ENCODE data around the gene FGB. TPM values are rescaled to one million over a fixed set of nuclear protein-coding genes. Genes with fewer than 3 reads are reported as not detected.
A peak's percentile ranks its signal among the peaks of the same experiment; 100 is the strongest.

Gene FGB
- total and polyA plus RNA-seq, 2 experiments from 2014 or later = not detected

DNA sequence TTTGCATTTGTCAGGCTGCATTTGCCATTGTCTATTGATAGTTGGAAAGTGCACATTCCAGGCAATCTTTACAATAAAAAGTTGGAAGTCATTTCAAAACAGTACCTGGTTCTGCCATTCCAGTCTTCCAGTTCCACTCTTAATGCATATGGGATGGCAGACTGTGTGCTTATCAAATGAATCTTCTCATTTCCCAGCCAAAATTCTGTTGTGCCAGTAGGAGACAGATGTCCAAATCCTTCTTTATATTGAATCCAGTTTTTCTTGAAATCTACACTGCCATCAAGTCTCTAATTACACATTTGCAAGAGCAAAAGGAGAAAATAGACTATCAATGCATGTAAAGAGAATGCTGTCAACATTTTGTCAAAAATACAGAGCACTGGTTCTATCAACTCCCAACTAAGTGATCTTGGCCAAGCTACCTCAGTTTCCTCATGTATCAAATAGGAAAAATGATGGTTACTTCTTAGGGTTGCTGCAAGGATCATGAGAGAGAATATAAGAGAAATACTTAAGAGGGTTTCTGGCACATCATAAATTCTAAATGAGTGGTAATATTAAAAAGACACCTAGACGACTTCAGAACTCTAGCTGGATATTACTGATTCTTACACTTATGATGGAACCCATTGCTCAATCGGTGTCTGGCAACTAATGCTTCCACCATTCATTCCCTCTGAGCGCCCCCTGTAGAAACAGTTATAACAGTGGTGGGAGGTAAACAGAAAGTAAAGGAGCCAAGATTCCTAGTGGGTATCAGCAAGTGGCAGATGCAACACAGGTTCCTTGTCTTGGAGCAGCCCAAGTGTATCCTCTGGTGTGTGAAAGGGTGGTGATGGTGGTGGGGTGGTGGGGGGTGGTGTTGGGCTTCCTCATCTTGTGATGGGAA, 45.8 kb downstream of the FGB start:
- Histone ChIP-seq H3F3A (replicated peaks; ENCODE audit: low read depth) (no peaks in the 10 kb centered on the region), H2AFZ (no peak overlapping the region), H3K4me1 (ENCODE audit: insufficient read depth) (no peaks in the 10 kb centered on the region), H3K36me3 (ENCODE audit: insufficient read depth) (no peaks in the 10 kb centered on the region), H3K79me2 (replicated peaks; ENCODE audit: insufficient read depth) (no peaks in the 10 kb centered on the region), H3K27ac (ENCODE audit: low read depth) (no peak overlapping the region), H3K4me2 (no peak overlapping the region), H3K9me2 (ENCODE audit: insufficient read depth) (no peaks in the 10 kb centered on the region), H3K27me3 (ENCODE audit: insufficient read depth) (no peaks in the 10 kb centered on the region), H4K20me1 (replicated peaks; ENCODE audit: insufficient read depth) (no peaks in the 10 kb centered on the region), H3K4me3 (no peak overlapping the region)
- peak; percentile 35 to 47 for TF ChIP-seq CTCF (conservative IDR thresholded peaks at IDR 0.05; ENCODE audit: low read depth in 2 of 2)
- no peak for TF ChIP-seq STAT1 (IDR thresholded peaks at IDR 0.05; ENCODE audit: unreplicated experiment)
- H3K36me3 Mint-ChIP-seq (ENCODE audit: low read depth) = no peaks in the 10 kb centered on the region
- peak; percentile 24 for DNase-seq (ENCODE audit: low spot score)
- ATAC-seq = no peak
- no peak overlapping the region for H3K27ac Mint-ChIP-seq
- peaks cover 3% of the 10 kb centered on the region for H3K4me1 Mint-ChIP-seq
- H3K4me3 Mint-ChIP-seq = no peak overlapping the region
- H3K9me3 Mint-ChIP-seq = no peaks in the 10 kb centered on the region
- no peaks in the 10 kb centered on the region for H3K27me3 Mint-ChIP-seq (ENCODE audit: insufficient read depth, low read depth, poor library complexity)

- no peak overlapping the region for H3K27ac Mint-ChIP-seq
- Histone ChIP-seq H3K27ac (ENCODE audit: low read depth) (no peak overlapping the region), H2AFZ (no peak overlapping the region), H3K36me3 (ENCODE audit: insufficient read depth) (no peaks in the 10 kb centered on the region), H3F3A (replicated peaks; ENCODE audit: low read depth) (no peaks in the 10 kb centered on the region), H3K9me2 (ENCODE audit: insufficient read depth) (no peaks in the 10 kb centered on the region), H3K4me2 (no peak overlapping the region), H3K27me3 (ENCODE audit: insufficient read depth) (no peaks in the 10 kb centered on the region), H3K4me3 (no peak overlapping the region), H4K20me1 (replicated peaks; ENCODE audit: insufficient read depth) (no peaks in the 10 kb centered on the region), H3K79me2 (replicated peaks; ENCODE audit: insufficient read depth) (no peaks in the 10 kb centered on the region), H3K4me1 (ENCODE audit: insufficient read depth) (no peaks in the 10 kb centered on the region)
- H3K27me3 Mint-ChIP-seq (ENCODE audit: insufficient read depth, low read depth, poor library complexity) = no peaks in the 10 kb centered on the region
- no peaks in the 10 kb centered on the region for H3K9me3 Mint-ChIP-seq
- ATAC-seq (no peak), DNase-seq (ENCODE audit: low spot score) (no peak)
- no peak overlapping the region for H3K4me3 Mint-ChIP-seq
- H3K4me1 Mint-ChIP-seq = peaks cover 3% of the 10 kb centered on the region; the same call in 2 of the 3 replicates
- no peaks in the 10 kb centered on the region for H3K36me3 Mint-ChIP-seq (ENCODE audit: low read depth)
- TF ChIP-seq ZNF331 (CRISPR knock-in tag; IDR thresholded peaks at IDR 0.05; ENCODE audit: low read depth) (no peak), EZH2 (IDR thresholded peaks at IDR 0.05; ENCODE audit: low read depth, unreplicated experiment) (no peak), ZNF462 (CRISPR knock-in tag; IDR thresholded peaks at IDR 0.05) (no peak), EZH2phosphoT487 (IDR thresholded peaks at IDR 0.05; ENCODE audit: unreplicated experiment) (no peak), CTCF (conservative IDR thresholded peaks at IDR 0.05; ENCODE audit: low read depth in 2 of 2) (no peak), CREB1 (CRISPR knock-in tag; IDR thresholded peaks at IDR 0.05; ENCODE audit: low read depth) (no peak), ZNF114 (CRISPR knock-in tag; IDR thresholded peaks at IDR 0.05) (no peak)
- TF ChIP-seq, protein P1, sequence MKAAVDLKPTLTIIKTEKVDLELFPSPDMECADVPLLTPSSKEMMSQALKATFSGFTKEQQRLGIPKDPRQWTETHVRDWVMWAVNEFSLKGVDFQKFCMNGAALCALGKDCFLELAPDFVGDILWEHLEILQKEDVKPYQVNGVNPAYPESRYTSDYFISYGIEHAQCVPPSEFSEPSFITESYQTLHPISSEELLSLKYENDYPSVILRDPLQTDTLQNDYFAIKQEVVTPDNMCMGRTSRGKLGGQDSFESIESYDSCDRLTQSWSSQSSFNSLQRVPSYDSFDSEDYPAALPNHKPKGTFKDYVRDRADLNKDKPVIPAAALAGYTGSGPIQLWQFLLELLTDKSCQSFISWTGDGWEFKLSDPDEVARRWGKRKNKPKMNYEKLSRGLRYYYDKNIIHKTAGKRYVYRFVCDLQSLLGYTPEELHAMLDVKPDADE (IDR thresholded peaks at IDR 0.05) = no peak
Observed at GRCh38 chr4:154609532-154609931, 46.7 kb downstream of the FGB start.

Measured in GM23338 (cell line).